H9 (cell line): ENCODE results near the gene HES4. TPM values are rescaled to one million over a fixed set of nuclear protein-coding genes. Genes with fewer than 3 reads are reported as not detected.

ENCODE experiments used
- DNase-seq: peaks from one replicate; pipeline ENCODE4 v3.0.0-alpha.2; 2017
- H2AFZ ChIP-seq: one replicate; pipeline ENCODE4 v1.6.1; 2013; ENCODE audit warnings: mild to moderate bottlenecking, low read length, control low read depth, moderate library complexity
- H2AK5ac ChIP-seq: 2 replicates; pipeline ENCODE4 v1.6.1; 2013; ENCODE audit warnings: low read length, control low read depth, mixed read lengths; ENCODE audit not compliant: insufficient read length
- H2BK120ac ChIP-seq: one replicate; pipeline ENCODE4 v1.6.1; 2013; ENCODE audit warnings: low read depth, mild to moderate bottlenecking, low read length, control low read depth, inconsistent platforms; ENCODE audit not compliant: poor library complexity, severe bottlenecking
- H2BK12ac ChIP-seq: 2 replicates; pipeline ENCODE4 v1.6.1; 2013; ENCODE audit warnings: low read length, control low read depth, mixed read lengths, low read depth; ENCODE audit not compliant: insufficient read length
- H2BK15ac ChIP-seq: 2 replicates; pipeline ENCODE4 v1.6.1; 2013; ENCODE audit warnings: low read depth, low read length, control low read depth
- H2BK20ac ChIP-seq: one replicate; pipeline ENCODE4 v1.6.1; 2013; ENCODE audit warnings: low read depth, mild to moderate bottlenecking, low read length, control low read depth, inconsistent platforms; ENCODE audit not compliant: poor library complexity, severe bottlenecking
- H2BK5ac ChIP-seq: 2 replicates; pipeline ENCODE4 v1.6.1; 2013; ENCODE audit warnings: low read length, control low read depth, mixed read lengths; ENCODE audit not compliant: insufficient read length
- H3K14ac ChIP-seq: 2 replicates; pipeline ENCODE4 v1.6.1; 2013; ENCODE audit warnings: low read length, control low read depth; ENCODE audit not compliant: insufficient read depth
- H3K18ac ChIP-seq: 2 replicates; pipeline ENCODE4 v1.6.1; 2013; ENCODE audit warnings: low read depth, mild to moderate bottlenecking, mixed read lengths, low read length, control low read depth; ENCODE audit not compliant: insufficient read length
- H3K23ac ChIP-seq: 2 replicates; pipeline ENCODE4 v1.6.1; 2013; ENCODE audit warnings: low read length, control low read depth, mixed read lengths, low read depth; ENCODE audit not compliant: insufficient read length
- H3K23me2 ChIP-seq: 2 replicates; pipeline ENCODE4 v1.6.1; 2013; ENCODE audit warnings: low read depth, mild to moderate bottlenecking, mixed read lengths, low read length, control low read depth; ENCODE audit not compliant: insufficient read length, poor library complexity, severe bottlenecking
- H3K27ac ChIP-seq: 2 replicates; pipeline ENCODE4 v1.5.1; 2013; ENCODE audit warnings: low read length, control low read depth, mixed read lengths, low read depth; ENCODE audit not compliant: insufficient read length
- H3K27me3 ChIP-seq: 2 replicates; pipeline ENCODE4 v1.6.1; 2013; ENCODE audit warnings: low read length, control low read depth, inconsistent platforms; ENCODE audit not compliant: insufficient read depth
- H3K4ac ChIP-seq: 2 replicates; pipeline ENCODE4 v1.6.1; 2013; ENCODE audit warnings: low read depth, mild to moderate bottlenecking, control low read depth, inconsistent platforms, low read length, moderate library complexity
- H3K4me1 ChIP-seq: 2 replicates; pipeline ENCODE4 v1.6.1; 2013; ENCODE audit warnings: low read length, control low read depth, inconsistent platforms; ENCODE audit not compliant: insufficient read depth
- H3K4me2 ChIP-seq: 2 replicates; pipeline ENCODE4 v1.6.1; 2013; ENCODE audit warnings: low read length, control low read depth, mixed read lengths; ENCODE audit not compliant: insufficient read length, insufficient read depth
- H3K56ac ChIP-seq: 2 replicates; pipeline ENCODE4 v1.6.1; 2013; ENCODE audit warnings: low read depth, mild to moderate bottlenecking, mixed read lengths, low read length, control low read depth; ENCODE audit not compliant: insufficient read length
- H3K79me1 ChIP-seq: 2 replicates; pipeline ENCODE4 v1.6.1; 2013; ENCODE audit warnings: low read depth, mild to moderate bottlenecking, moderate library complexity, low read length, control low read depth, inconsistent platforms; ENCODE audit not compliant: insufficient read depth, poor library complexity, severe bottlenecking
- H3K79me2 ChIP-seq: 2 replicates; pipeline ENCODE4 v1.6.1; 2013; ENCODE audit warnings: low read length, control low read depth, inconsistent platforms; ENCODE audit not compliant: insufficient read depth
- H3K9ac ChIP-seq: 2 replicates; pipeline ENCODE4 v1.6.1; 2013; ENCODE audit warnings: low read length, control low read depth, mixed read lengths; ENCODE audit not compliant: insufficient read length; ENCODE audit errors: extremely low read depth
- H3K9me3 ChIP-seq: one replicate; pipeline ENCODE4 v1.6.1; 2013; ENCODE audit warnings: low read depth, low read length, inconsistent platforms; ENCODE audit not compliant: control insufficient read depth
- H3T11ph ChIP-seq: one replicate; pipeline ENCODE4 v1.6.1; 2013; ENCODE audit warnings: mild to moderate bottlenecking, low read length, control low read depth, inconsistent platforms
- H4K20me1 ChIP-seq: one replicate; pipeline ENCODE4 v1.6.1; 2013; ENCODE audit not compliant: control insufficient read depth, insufficient read length, insufficient read depth
- H4K5ac ChIP-seq: 2 replicates; pipeline ENCODE4 v1.6.1; 2013; ENCODE audit warnings: low read depth, mild to moderate bottlenecking, mixed read lengths, low read length, control low read depth; ENCODE audit not compliant: insufficient read length
- H4K8ac ChIP-seq: replicated peaks from 2 replicates; pipeline ENCODE4 v1.6.1; 2013; ENCODE audit warnings: low read length, control low read depth, mixed read lengths, low read depth; ENCODE audit not compliant: insufficient read length
- H4K91ac ChIP-seq: 2 replicates; pipeline ENCODE4 v1.6.1; 2013; ENCODE audit warnings: low read depth, mild to moderate bottlenecking, moderate library complexity, mixed read lengths, low read length, control low read depth; ENCODE audit not compliant: insufficient read length
- H3K27ac Mint-ChIP-seq, 3 experiments: 2 replicates in 2 of 3; 3 replicates in 1 of 3; pipeline ENCODE4 v1.8.0; 2020 to 2021; ENCODE audit warnings: mixed read lengths in 3 of 3, mild to moderate bottlenecking in 1 of 3, moderate library complexity in 1 of 3
- H3K27me3 Mint-ChIP-seq: 2 replicates; pipeline ENCODE4 v1.8.0; 2021; ENCODE audit warnings: low read depth, mild to moderate bottlenecking, moderate library complexity, mixed read lengths
- H3K36me3 Mint-ChIP-seq, 3 experiments: 2 replicates in 2 of 3; 3 replicates in 1 of 3; pipeline ENCODE4 v1.8.0; 2020 to 2021; ENCODE audit warnings: low read depth in 3 of 3, mixed read lengths in 3 of 3; ENCODE audit not compliant: insufficient read depth in 1 of 3
- H3K4me1 Mint-ChIP-seq, 2 experiments: 2 replicates each; pipeline ENCODE4 v1.8.0; 2020; ENCODE audit warnings: mixed read lengths in 2 of 2
- H3K4me3 Mint-ChIP-seq, 2 experiments: 2 replicates in 1 of 2; 3 replicates in 1 of 2; pipeline ENCODE4 v1.8.0; 2020 to 2021; ENCODE audit warnings: mild to moderate bottlenecking in 2 of 2, mixed read lengths in 2 of 2, moderate library complexity in 1 of 2
- H3K9me3 Mint-ChIP-seq, 2 experiments: 2 replicates in 1 of 2; 3 replicates in 1 of 2; pipeline ENCODE4 v1.8.0; 2020; ENCODE audit warnings: mild to moderate bottlenecking in 2 of 2, mixed read lengths in 2 of 2, moderate library complexity in 1 of 2
- CTCF ChIP-seq: fragments of 200-600 bp; sonication (generic); conservative IDR thresholded peaks from 3 replicates; pipeline ENCODE4 v1.8.0; 2021; ENCODE audit warnings: antibody characterized with exemption, mild to moderate bottlenecking
- WGBS: extraction: QIAGEN DNeasy Blood & Tissue Kit; methylation state at CpG from one replicate; pipeline ENCODE4 v1.1.7; 2013; ENCODE audit warnings: missing lambda C conversion rate, low lambda C conversion rate, mixed read lengths; ENCODE audit not compliant: insufficient read length; ENCODE audit errors: extremely low coverage; 5-methylcytosine and 5-hydroxymethylcytosine counted together
- total RNA-seq: library from RNA; stranded (reverse); gene quantifications from 2 replicates; pipeline ENCODE4 v1.2.1, GENCODE V29; 2021

Gene HES4
- total RNA-seq, 1 experiment from 2014 or later = 4.0 TPM

DNA sequence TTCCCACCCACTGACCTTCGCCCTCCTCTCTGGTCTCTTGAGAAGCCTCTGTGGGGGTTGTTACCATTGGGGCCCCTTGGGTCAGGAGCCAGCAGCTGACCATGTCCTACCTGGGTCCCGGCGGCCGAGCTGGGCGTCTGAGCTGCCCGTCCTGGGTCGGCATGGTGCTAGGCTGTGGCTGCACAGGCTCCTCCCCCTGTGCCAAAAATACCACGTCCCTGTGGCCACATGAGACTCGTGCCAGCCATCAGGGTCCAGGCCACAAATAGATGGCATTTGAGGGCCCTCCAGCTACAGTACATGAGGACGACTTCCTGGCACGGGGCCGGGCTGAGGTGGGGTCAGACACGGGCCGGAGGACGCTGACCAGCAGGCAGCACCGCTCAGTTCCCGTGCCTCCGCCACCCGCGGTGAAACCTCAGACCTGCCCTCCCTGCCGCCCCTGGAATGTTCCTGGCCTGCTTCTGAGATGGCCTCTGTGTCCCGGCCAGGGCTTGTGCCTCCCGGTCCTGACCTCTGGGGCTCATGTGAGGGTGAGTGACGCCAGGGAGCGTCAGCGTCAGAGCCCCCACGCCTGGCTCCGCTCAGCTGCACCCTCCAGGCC, 17.8 kb downstream of the HES4 start, which contains the start of gene PERM1:
Gene PERM1, minus strand, starts transcription at position 139 of the 604 bp plus-strand sequence. CDS start 1,064 bp downstream, outside the sequence.
- H3K4me1 Mint-ChIP-seq = 0 out of 4 replicates have a peak, but pooled peaks cover 0 to 4% of the 10 kb centered on the region in 2 experiments
- Histone ChIP-seq H2AK5ac (no peak within 1 kb of the TSS), H3K56ac (no peak within 1 kb of the TSS), H3K27ac (no peak within 1 kb of the TSS), H3K4me2 (no peak within 1 kb of the TSS), H3K27me3 (peaks cover 2% of the 10 kb centered on the region; the same call in 1 of the 2 replicates), H4K5ac (no peak within 1 kb of the TSS), H3K18ac (no peak within 1 kb of the TSS), H2BK12ac (no peak within 1 kb of the TSS), H4K8ac (no peak within 1 kb of the TSS), H3K9me3 (no peaks in the 10 kb centered on the region), H3K4me1 (no peaks in the 10 kb centered on the region), H3K23me2 (no peaks in the 10 kb centered on the region), H2BK15ac (no peak within 1 kb of the TSS), H3K4ac (no peak within 1 kb of the TSS), H2BK20ac (no peak within 1 kb of the TSS), H4K20me1 (no peaks in the 10 kb centered on the region), H3K23ac (no peak within 1 kb of the TSS), H2BK120ac (no peak within 1 kb of the TSS), H3T11ph (no peak within 1 kb of the TSS), H2BK5ac (no peak within 1 kb of the TSS), H3K79me1 (no peaks in the 10 kb centered on the region), H4K91ac (no peak within 1 kb of the TSS), H3K79me2 (no peaks in the 10 kb centered on the region), H3K9ac (no peak within 1 kb of the TSS), H3K14ac (no peak within 1 kb of the TSS), H2AFZ (no peak within 1 kb of the TSS)
- no peak for DNase-seq
- TF ChIP-seq CTCF = no peak
- peak within 1 kb of the TSS in 1 of 3 experiments; percentile 95; a peak in 1 of 7 replicates for H3K27ac Mint-ChIP-seq
- H3K9me3 Mint-ChIP-seq = peaks cover 4 to 6% of the 10 kb centered on the region in 2 experiments
- peaks cover 0 to 6% (median 4%) of the 10 kb centered on the region in 3 experiments; a peak in 4 of 7 replicates for H3K36me3 Mint-ChIP-seq
- peaks cover 75% of the 10 kb centered on the region for H3K27me3 Mint-ChIP-seq
- WGBS = no CpG with 5 or more reads among the region's 28 CpGs
- no peak within 1 kb of the TSS for H3K4me3 Mint-ChIP-seq
